Measurements from ENCODE around the gene PDCD5. TPM values are rescaled to one million over a fixed set of nuclear protein-coding genes. Genes with fewer than 3 reads are reported as not detected.

The PDCD5 gene
- total and polyA plus RNA-seq, 12 donors: 56.4 to 274 (median 106) TPM

DNA sequence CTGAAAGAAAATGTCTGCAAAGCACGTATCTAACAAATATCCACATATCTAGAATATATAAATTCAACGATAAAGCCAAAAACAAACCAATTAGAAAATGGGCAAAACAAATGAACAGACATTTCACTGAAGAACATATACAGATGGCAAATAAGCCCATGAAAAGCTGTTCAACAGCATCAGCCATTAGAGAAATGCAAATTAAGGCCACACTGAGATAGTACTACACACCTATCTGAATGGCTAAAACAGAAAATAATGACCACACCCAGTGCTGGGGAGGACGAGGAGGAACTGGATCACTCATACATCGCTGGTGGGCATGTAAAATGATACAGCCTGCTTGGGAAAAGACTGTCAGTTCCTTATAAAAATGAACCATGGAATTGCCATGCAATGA is 32.0 kb downstream of the PDCD5 start:
- H3K36me3 ChIP-seq (replicated peaks in 1 of 2): peaks cover 0 to 37% of the 10 kb centered on the region in 2 donors
- WGBS, 4 donors: 71 to 81% (median 72%) methylated on average over 4 of the region's 4 CpGs

DNA sequence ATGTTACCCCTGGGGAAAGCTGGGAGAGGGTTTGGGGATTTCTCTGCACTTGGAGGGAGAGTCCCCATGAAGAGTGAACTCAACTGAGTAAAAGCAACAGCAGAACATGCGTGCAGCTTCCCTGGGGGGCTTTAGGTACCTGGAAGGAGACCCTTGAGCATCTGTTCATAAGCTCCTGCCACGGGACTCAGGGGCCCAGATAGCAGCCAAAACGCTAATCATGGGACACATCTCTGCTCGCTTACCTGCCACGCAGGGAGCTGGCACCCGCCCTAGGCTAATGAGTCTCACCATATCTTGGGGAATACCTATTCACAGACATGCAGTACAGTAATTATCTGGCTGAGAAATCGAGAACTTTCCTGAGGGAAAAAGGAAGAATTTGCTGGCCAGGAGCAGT is 33.9 kb downstream of the PDCD5 start:
- intact Hi-C loops (cut with DNase I): no loop called here
- Histone ChIP-seq H3K36me3 (replicated peaks in 1 of 2) (peaks cover 0 to 52% of the 10 kb centered on the region in 2 donors), H3K27ac (no peak overlapping the region), H3K9me3 (replicated peaks in 1 of 3) (no peaks in the 10 kb centered on the region), H3K4me1 (replicated peaks in 1 of 2) (no peaks in the 10 kb centered on the region), H3K27me3 (no peaks in the 10 kb centered on the region), H3K4me3 (no peak overlapping the region)
- no peak for DNase-seq
- no peak for TF ChIP-seq POLR2A (IDR thresholded peaks at IDR 0.05)
- TF ChIP-seq, protein P1, sequence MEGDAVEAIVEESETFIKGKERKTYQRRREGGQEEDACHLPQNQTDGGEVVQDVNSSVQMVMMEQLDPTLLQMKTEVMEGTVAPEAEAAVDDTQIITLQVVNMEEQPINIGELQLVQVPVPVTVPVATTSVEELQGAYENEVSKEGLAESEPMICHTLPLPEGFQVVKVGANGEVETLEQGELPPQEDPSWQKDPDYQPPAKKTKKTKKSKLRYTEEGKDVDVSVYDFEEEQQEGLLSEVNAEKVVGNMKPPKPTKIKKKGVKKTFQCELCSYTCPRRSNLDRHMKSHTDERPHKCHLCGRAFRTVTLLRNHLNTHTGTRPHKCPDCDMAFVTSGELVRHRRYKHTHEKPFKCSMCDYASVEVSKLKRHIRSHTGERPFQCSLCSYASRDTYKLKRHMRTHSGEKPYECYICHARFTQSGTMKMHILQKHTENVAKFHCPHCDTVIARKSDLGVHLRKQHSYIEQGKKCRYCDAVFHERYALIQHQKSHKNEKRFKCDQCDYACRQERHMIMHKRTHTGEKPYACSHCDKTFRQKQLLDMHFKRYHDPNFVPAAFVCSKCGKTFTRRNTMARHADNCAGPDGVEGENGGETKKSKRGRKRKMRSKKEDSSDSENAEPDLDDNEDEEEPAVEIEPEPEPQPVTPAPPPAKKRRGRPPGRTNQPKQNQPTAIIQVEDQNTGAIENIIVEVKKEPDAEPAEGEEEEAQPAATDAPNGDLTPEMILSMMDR (IDR thresholded peaks at IDR 0.05): no peak
- WGBS, 4 donors: 95 to 97% (median 96%) methylated on average over 3 to 7 of the region's 7 CpGs

More for the DNA sequence above, 32.0 kb downstream of the PDCD5 start:
- Histone ChIP-seq H3K9me3 (replicated peaks in 1 of 3) (no peaks in the 10 kb centered on the region), H3K27ac (no peak overlapping the region), H3K4me1 (replicated peaks in 1 of 2) (no peaks in the 10 kb centered on the region), H3K4me3 (no peak overlapping the region), H3K27me3 (no peaks in the 10 kb centered on the region)
- intact Hi-C loops (cut with DNase I): no loop called here
- TF ChIP-seq, protein P1 (IDR thresholded peaks at IDR 0.05): no peak
- no peak for TF ChIP-seq POLR2A (IDR thresholded peaks at IDR 0.05)
- DNase-seq: no peak

GRCh38 chr19:32615569-32615968 is 34.6 kb downstream of the PDCD5 start:
- no peak overlapping the region for H3K27ac ChIP-seq
- 87 to 89% (median 87%) methylated on average over 11 of the region's 11 CpGs for WGBS, 4 donors
- H3K4me1 ChIP-seq (replicated peaks in 1 of 2): no peaks in the 10 kb centered on the region
- peaks cover 0 to 54% of the 10 kb centered on the region in 2 donors for H3K36me3 ChIP-seq (replicated peaks in 1 of 2)
- no peak for DNase-seq
- no peaks in the 10 kb centered on the region for H3K9me3 ChIP-seq (replicated peaks in 1 of 3)
- intact Hi-C loops (cut with DNase I): no loop called here
- no peak for TF ChIP-seq POLR2A (IDR thresholded peaks at IDR 0.05)
- TF ChIP-seq, protein P1 (IDR thresholded peaks at IDR 0.05): no peak
- H3K4me3 ChIP-seq: no peak overlapping the region
- no peaks in the 10 kb centered on the region for H3K27me3 ChIP-seq

DNA sequence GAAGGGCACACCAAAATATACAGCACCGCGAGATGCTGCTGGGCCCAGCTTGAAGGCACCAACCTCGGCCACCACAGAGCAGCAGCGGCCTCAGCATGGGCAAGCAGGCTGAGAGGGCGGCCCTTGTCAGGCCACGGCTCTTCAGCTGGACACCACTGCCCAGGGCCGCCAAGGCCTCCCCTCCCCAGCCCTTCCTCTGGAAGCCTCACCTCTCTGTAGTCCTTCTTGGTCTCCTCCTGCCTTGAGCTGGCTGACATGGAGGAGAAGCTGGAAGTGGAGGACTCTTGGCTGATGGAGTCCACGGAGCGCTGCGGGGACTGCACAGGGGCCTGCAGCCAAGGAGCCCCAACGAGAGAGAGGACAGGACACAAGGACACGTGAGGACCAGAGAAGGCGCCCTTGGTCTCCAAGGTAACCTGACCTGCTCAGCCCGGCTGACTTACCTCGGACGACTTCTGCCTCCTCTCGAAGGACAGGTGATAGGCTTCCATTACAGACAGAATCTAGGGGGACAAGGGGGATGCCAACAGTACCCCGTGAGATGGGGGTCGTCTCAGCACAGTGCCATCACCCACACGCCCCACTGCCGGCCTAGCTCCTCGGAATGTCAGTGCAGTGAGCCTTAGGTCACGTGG is 38.2 kb downstream of the PDCD5 start:
- DNase-seq: no peak
- H3K27ac ChIP-seq: no peak overlapping the region
- intact Hi-C loops (cut with DNase I): no loop called here
- no peaks in the 10 kb centered on the region for H3K27me3 ChIP-seq
- H3K4me1 ChIP-seq (replicated peaks in 1 of 2): no peaks in the 10 kb centered on the region
- no peaks in the 10 kb centered on the region for H3K9me3 ChIP-seq (replicated peaks in 1 of 3)
- H3K4me3 ChIP-seq: no peak overlapping the region
- TF ChIP-seq, protein P1 (IDR thresholded peaks at IDR 0.05): no peak
- peaks cover 0 to 76% of the 10 kb centered on the region in 2 donors for H3K36me3 ChIP-seq (replicated peaks in 1 of 2)
- 80 to 95% (median 85%) methylated on average over 14 to 23 of the region's 23 CpGs for whole genome bisulfite sequencing, 4 donors

Measured in adrenal gland (tissue), 12 donors.